A549 (cell line): Measurements from ENCODE around the gene LIMCH1.

Experiments used
- EHMT2 ChIP-seq: fragments of 200-600 bp; sonication (generic); IDR thresholded peaks from 2 replicates; pipeline ENCODE4 v1.6.1; 2016; ENCODE audit warnings: antibody characterized with exemption, low read depth, mild to moderate bottlenecking, moderate library complexity
- HDAC2 ChIP-seq: fragments of 200-600 bp; sonication (generic); IDR thresholded peaks from 2 replicates; pipeline ENCODE4 v1.6.1; 2016
- HEYL ChIP-seq: fragments of 250-450 bp; sonication (Bioruptor Pico); IDR thresholded peaks from 2 replicates; pipeline ENCODE4 v1.8.0; 2021; ENCODE audit warnings: mild to moderate bottlenecking, moderate library complexity
- JUNB ChIP-seq: fragments of >200 bp; sonication (Bioruptor Twin); formaldehyde crosslinking; IDR thresholded peaks from 2 replicates; pipeline ENCODE4 v1.6.1; 2016
- KDM5A ChIP-seq: fragments of 200-600 bp; sonication (generic); IDR thresholded peaks from 2 replicates; pipeline ENCODE4 v1.6.1; 2016; ENCODE audit warnings: antibody characterized with exemption, mild to moderate bottlenecking
- NR3C1 ChIP-seq: fragments of >200 bp; sonication (Bioruptor Twin); formaldehyde crosslinking; IDR thresholded peaks from 3 replicates; pipeline ENCODE4 v1.6.1; 2017
- POLR2A ChIP-seq: IDR thresholded peaks from 2 replicates; pipeline ENCODE4 v1.6.1; 2012; ENCODE audit warnings: mild to moderate bottlenecking, low read length
- RCOR1 ChIP-seq: fragments of 150-350 bp; IDR thresholded peaks from 2 replicates; pipeline ENCODE4 v1.6.1; 2014; ENCODE audit warnings: antibody characterized with exemption, low read length, low read depth
- REST ChIP-seq: fragments of 200-600 bp; sonication (generic); IDR thresholded peaks from 2 replicates; pipeline ENCODE4 v1.6.1; 2016; ENCODE audit warnings: antibody characterized with exemption, mild to moderate bottlenecking, moderate library complexity
- SMC3 ChIP-seq: fragments of >200 bp; sonication (Bioruptor Twin); formaldehyde crosslinking; IDR thresholded peaks from 3 replicates; pipeline ENCODE4 v1.6.1; 2018; ENCODE audit warnings: inconsistent platforms
- ZSCAN20 ChIP-seq: fragments of 250-450 bp; sonication (Bioruptor Pico); IDR thresholded peaks from 2 replicates; pipeline ENCODE4 v1.8.0; 2022; ENCODE audit warnings: mild to moderate bottlenecking, moderate library complexity
- TF ChIP-seq, protein P1 (sequence below): fragments of >200 bp; sonication (Bioruptor Twin); formaldehyde crosslinking; IDR thresholded peaks from 3 replicates; pipeline ENCODE4 v1.5.1; 2016

DNA sequence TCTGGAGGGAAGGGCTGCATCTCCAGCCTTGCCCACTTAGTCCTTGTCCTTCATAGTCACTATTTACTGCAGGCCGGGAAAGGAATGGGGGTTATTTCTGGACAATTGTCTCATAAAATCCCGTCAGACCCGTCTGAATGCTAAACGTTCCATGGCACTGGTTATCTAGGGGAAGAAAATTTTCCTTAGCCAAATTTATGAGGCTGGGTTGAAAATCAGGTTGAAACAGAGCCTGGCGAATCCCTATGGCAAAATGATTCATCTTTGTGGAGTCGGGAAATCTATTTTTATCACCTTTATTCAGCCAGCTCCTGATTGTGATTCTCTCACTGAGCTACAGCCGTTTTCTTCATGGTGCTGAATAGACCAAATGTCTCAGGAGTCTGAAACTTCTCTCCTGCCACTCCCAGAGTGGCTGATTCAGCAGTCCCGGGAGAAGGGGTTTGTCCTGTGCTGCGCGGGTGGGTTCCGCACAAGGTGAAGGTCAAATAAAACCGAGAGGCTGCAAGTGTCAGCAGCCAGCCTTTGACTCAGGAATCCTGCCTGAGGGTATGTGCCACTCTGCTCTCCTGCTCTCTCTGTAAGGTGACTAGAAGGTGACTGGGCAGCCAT, 1.0 kb downstream of the LIMCH1 start:
- TF ChIP-seq, protein P1, sequence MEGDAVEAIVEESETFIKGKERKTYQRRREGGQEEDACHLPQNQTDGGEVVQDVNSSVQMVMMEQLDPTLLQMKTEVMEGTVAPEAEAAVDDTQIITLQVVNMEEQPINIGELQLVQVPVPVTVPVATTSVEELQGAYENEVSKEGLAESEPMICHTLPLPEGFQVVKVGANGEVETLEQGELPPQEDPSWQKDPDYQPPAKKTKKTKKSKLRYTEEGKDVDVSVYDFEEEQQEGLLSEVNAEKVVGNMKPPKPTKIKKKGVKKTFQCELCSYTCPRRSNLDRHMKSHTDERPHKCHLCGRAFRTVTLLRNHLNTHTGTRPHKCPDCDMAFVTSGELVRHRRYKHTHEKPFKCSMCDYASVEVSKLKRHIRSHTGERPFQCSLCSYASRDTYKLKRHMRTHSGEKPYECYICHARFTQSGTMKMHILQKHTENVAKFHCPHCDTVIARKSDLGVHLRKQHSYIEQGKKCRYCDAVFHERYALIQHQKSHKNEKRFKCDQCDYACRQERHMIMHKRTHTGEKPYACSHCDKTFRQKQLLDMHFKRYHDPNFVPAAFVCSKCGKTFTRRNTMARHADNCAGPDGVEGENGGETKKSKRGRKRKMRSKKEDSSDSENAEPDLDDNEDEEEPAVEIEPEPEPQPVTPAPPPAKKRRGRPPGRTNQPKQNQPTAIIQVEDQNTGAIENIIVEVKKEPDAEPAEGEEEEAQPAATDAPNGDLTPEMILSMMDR: no peak
- TF ChIP-seq KDM5A: no peak
- TF ChIP-seq JUNB: no peak
- no peak for TF ChIP-seq NR3C1
- TF ChIP-seq SMC3: no peak
- TF ChIP-seq EHMT2: no peak
- TF ChIP-seq REST: no peak
- TF ChIP-seq POLR2A: no peak
- no peak for TF ChIP-seq ZSCAN20
- TF ChIP-seq HEYL (CRISPR knock-in tag): no peak
- no peak for TF ChIP-seq HDAC2
- no peak for TF ChIP-seq RCOR1
